NCI-H1436 treated with DMSO at 0.1 percent for 48 hours (cell line): ENCODE data around the gene ENDOV.

Experiments used
- DNase-seq: peaks from one replicate; lab custom pipeline; 2025; lab: John Stamatoyannopoulos, UW

Gene ENDOV

DNA sequence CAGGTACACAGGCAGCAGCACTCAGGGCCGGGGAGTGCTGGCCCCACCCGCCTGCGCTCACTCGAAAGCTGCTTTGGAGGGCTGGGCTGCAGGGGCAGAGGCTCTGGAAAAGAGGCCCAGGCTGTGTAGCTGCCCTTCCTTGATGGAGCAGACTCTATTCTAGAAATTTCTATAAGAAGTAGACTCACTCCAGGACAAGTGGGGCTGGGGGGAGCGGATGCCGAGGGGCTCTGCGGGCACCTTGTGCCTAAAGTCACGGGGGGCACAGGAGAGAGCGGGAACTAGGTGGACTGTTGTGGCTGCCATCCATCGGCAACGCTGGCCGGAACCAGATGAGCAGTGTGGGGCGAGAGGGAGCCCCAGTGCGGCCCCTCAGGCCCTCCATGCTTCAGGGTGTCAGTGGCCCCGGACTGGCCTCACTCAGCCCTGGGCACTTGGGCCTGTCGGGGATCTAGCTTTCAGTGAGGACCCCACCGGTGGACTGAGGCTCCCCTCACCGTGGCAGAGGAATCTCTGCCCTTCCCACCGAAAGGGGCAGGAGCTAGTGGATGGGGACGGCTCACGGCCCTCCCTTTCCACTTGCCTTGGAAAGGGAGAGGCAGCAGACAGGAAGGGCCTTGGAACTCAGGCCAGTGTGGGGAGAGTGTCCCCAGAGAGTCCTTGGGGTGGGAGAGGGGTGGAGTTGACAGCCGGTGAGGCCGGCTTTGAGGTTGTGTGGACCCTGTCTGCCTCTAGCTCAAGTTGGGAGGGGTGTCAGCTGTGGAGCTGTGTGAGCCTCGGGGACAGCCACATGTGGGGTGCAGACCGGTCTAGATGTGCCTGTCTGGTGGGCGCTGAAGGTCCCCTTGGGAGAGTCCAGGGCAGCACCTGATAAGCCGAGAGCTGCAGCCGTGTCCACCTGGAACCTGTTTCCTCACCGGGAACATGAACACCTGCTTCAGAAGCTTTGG, 16.6 kb downstream of the ENDOV start:
- no peak for DNase-seq

- no peak for DNase-seq
Measured at GRCh38 chr17:80432350-80432955, 17.5 kb downstream of the ENDOV start.

DNA sequence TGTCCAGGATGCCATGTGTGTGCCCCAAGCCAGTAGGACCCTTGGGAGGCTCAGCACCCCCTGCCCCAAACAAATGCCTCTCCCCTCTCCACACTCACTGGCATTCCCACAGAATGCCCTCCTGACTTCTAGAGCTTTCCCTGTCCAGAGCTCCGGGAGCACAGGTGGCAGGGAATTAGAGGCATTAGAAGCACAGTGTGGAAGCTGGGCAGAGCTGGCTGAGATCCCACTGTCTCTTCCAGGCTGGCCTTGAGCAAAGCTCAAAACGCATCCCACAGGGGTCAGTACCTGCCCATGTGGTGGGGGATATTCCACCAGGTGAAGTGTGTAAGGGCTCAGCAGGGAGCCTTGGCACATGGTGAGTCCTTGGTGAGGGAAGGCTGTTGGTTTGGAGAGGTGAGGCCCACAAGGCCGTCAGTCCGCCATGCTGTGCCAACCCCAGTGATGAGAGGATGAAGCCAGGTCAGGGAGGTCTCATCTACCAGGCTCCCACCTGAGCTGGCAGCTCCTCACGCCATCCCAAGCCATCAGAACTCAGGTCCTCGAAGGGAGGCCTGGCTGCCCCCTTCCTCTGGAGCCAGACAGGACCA, 18.1 kb downstream of the ENDOV start:
- no peak for DNase-seq

DNA sequence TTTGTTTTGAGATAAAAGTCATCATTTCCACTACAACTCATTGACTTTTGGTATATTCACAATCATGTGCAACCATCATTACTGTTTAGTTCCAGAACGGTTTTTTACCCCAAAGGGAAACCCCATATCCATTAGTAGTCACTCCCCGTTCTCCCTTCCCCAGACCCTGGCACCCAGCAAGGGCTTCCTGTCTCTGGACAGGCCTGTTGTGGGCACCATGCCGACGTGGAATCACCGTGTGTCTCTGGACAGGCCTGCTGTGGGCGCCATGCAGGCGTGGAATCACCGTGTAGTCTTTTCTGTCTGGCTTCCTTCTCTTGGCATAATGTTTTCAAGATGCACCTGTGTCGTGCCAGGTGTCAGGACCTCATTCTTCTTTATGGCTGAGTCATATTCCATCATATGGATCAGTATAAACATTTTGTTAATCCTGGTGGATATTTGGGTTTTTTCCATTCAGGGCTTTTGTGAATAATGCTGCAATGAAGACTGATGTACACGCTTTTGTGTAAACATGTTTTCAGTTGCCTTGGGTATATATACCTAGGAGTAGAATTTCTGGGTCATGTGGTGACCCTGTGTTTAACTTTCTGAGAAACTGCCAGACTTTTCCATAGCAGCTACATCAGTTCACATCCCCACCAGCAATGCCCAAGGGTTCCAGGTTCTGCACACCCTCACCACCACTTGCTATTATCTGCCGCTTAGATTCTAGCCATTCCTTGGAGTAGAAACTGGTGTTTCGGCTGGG, 19.1 kb downstream of the ENDOV start:
- no peak for DNase-seq

- no peak for DNase-seq
Measured at GRCh38 chr17:80437532-80437931, 22.6 kb downstream of the ENDOV start.

DNA sequence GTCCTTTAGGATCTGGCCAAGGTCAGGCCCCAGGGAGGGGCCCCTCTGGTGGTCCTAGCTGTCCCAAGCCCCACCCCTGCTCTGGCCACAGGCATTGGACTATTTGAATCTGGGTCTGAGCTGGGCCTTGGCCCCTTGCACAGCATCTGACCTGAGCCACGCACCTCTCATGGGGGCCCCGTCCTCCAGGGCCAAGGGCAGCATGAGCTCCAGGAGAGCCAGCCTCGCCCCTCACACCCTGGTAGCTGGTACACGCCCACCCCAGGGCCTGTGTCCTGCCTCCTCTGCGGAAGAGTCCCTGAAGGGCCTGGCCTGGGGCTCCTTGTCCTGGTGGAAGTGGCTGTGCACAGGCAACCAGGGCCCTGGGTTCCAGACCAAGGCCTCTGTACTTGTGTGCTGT, 23.8 kb downstream of the ENDOV start:
- no peak for DNase-seq

GRCh38 chr17:80439499-80439898, 24.5 kb downstream of the ENDOV start:
- DNase-seq, result no peak

GRCh38 chr17:80441133-80441578, 26.2 kb downstream of the ENDOV start:
- DNase-seq, result no peak

DNA sequence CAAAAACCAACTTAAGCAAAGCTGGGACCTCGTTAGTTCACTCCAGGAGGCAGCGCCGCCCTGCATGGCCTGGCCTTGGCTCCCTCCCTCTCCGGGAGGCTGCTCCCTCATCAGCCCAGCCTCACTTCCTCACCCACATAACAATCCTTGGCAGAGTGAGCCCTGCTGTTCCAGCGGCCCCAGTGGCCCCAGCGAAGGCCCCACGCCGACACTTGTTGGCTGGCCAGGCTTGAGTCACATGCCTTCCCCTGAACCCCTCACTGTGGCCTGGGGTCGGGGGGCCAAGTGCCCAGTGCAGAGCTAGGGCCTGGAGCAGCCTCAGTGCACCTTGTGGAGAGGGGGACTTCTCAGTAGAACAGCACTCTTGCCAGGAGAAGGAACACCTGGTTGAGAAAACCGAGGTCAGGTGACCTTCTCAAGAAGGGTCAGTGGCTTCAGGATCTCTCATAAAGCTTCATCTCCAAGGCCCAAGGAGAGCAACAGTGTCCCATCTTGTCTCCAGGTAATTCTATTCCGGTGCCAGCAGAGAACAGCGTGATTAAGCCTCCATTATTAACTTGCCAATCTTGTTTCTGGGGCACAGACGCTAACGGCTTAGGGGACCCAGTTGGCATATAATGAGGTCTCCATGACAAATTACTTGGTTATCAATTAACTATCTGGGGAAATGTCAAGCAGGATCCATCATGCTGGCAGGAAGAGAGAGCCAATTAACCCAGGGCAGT, 26.8 kb downstream of the ENDOV start:
- no peak for DNase-seq

GRCh38 chr17:80442323-80442659, 27.3 kb downstream of the ENDOV start:
- no peak for DNase-seq

DNA sequence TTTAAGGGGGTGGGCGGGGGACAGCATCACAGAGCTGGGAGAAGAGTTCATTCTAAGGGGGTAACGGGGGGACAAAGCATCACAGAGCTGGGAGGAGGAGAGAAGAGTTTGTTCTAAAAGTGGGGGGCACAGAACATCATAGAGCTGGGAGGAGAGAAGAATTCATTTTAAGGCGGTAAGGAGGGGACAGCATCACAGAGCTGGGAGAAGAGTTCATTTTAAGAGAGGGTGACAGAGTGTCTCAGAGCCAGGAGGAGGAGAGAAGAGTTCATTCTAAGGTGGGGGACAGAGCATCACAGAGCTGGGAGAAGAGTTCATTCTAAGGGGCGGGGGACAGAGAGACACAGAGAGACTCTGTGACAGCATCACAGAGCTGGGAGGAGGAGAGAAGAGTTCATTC, 27.8 kb downstream of the ENDOV start:
- DNase-seq, result no peak

GRCh38 chr17:80443498-80443897, 28.5 kb downstream of the ENDOV start:
- DNase-seq, result no peak

- DNase-seq, result no peak
Measured at GRCh38 chr17:80443916-80444643, 29.1 kb downstream of the ENDOV start.

GRCh38 chr17:80444644-80444979, 29.6 kb downstream of the ENDOV start:
- DNase-seq, result no peak

DNA sequence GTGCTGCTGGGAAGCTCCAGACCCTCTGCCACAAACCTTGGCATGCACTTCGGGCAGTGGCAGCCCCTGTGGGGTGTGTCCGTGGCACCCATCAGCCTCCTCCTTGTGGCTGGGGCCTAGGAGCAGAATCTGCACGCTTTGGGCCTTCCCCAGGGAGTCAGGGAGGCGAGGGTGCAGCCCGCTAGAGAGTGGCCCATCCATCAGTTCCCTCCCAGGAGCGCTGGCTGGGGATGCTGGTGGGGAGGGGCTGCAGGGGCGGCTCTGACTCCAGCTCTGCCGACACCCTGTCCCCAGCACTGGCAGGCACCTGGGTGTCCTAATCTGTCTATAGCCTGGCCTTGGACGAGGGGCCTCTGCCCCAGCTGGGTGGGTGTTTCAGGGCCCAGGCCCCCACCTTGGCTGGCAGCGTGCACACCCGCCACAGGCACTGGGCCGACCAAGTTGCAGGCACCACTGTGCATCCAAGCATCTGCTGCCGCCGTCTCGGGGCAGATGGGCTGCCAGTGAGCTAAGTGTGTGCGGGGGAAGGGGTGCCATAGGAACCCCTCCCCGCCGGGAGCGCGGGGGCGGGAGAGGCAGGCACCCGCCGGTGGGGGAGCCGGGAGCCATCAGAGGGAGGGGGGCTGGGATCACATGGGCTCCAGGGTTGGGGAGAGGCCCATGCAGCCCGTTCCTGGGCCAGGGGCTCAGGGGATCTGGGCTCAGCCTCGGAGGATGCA, 30.2 kb downstream of the ENDOV start:
- no peak for DNase-seq

DNA sequence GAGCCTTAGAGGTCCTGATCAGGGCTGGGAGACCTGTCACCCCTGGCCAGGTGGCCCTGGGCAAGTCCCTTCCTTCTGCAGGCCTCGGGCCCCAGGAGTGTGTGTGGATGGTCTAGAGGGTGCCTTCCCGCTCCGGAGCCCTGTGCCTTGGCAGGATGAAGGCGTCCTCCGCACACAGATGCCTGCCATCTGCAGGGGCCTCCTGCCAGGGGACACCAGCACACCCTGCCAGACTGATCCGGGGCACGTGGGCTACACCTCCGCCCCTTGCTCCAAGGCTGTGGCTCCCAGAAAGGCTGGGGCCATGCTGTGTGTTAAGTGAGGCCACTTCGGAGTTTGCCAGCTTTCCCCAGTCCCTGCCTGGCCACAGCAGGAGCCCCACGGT, 30.8 kb downstream of the ENDOV start:
- DNase-seq, result no peak

- no peak for DNase-seq
Measured at GRCh38 chr17:80446645-80447405, 31.9 kb downstream of the ENDOV start.

- DNase-seq, result no peak
Measured at GRCh38 chr17:80447790-80448189, 32.8 kb downstream of the ENDOV start.

GRCh38 chr17:80449194-80449929, 34.4 kb downstream of the ENDOV start:
- DNase-seq, result no peak
